HG03064 (cell line): ENCODE data around the gene LILRB3.
"Not testable (repeated sequence)": the region's sequence is repeated elsewhere in the genome, so short reads cannot be mapped to it uniquely, and the experiment has no call there.

Source experiments
- ATAC-seq: cut with Tn5 transposase; IDR thresholded peaks from one replicate; pipeline ENCODE4 v1.9.1; 2021; ENCODE audit warnings: low read depth; ENCODE audit not compliant: unreplicated experiment

The LILRB3 gene

GRCh38 chr19:54222474-54223276 is at the start of gene LILRB3:
Gene LILRB3, minus strand, starts transcription at chr19:54223007. Its CDS starts 31 bp downstream, at chr19:54222976.
- ATAC-seq, result not testable (repeated sequence)

GRCh38 chr19:54272181-54272580 is 49.4 kb upstream of the LILRB3 start:
- ATAC-seq, result not testable (repeated sequence)

- not testable (repeated sequence) for ATAC-seq
Measured at GRCh38 chr19:54271587-54271986, 48.8 kb upstream of the LILRB3 start.

GRCh38 chr19:54271106-54271505 is 48.3 kb upstream of the LILRB3 start:
- ATAC-seq, result no peak

GRCh38 chr19:54268936-54269335 is 46.1 kb upstream of the LILRB3 start:
- no peak for ATAC-seq

DNA sequence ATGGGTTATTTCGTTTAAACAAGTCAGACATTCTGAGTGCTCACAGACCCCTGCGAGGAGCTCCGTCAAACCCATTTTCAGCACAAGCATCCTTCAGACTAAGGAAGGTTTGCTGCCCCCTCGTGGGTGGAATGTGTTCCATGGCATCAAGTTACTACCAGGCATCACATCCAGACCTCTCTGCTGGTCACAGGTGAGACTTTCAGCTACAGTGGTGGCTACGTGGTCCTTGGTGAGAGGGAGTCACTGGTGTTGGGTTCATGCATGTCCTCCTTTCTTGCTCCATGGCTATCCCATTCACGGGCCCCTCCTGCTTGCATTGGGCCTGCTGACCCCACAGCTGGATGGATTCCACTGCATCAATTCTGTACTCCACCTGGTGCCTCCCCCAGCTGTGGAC is 43.3 kb upstream of the LILRB3 start:
- ATAC-seq, result no peak

DNA sequence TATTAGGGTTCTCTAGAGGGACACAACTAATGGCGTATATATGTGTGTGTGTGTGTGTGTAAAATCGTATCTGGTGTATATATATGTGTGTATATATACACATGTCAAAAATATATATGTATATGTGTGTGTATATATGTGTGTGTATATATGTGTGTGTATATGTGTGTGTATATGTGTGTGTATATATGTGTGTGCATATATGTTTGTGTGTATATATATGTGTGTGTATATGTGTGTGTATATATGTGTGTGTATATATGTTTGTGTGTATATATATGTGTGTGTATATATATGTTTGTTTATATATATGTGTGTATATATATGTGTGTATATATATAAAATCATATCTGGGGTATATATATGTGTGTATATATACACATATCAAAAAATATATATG is 39.7 kb upstream of the LILRB3 start:
- no peak for ATAC-seq

- ATAC-seq, result no peak
Measured at GRCh38 chr19:54262066-54262465, 39.3 kb upstream of the LILRB3 start.

- ATAC-seq, result no peak
Measured at GRCh38 chr19:54257116-54257480, 34.3 kb upstream of the LILRB3 start, which contains the start of gene LILRB5. Gene LILRB5, minus strand, starts transcription at chr19:54257273. Its CDS starts 80 bp downstream, at chr19:54257193.

DNA sequence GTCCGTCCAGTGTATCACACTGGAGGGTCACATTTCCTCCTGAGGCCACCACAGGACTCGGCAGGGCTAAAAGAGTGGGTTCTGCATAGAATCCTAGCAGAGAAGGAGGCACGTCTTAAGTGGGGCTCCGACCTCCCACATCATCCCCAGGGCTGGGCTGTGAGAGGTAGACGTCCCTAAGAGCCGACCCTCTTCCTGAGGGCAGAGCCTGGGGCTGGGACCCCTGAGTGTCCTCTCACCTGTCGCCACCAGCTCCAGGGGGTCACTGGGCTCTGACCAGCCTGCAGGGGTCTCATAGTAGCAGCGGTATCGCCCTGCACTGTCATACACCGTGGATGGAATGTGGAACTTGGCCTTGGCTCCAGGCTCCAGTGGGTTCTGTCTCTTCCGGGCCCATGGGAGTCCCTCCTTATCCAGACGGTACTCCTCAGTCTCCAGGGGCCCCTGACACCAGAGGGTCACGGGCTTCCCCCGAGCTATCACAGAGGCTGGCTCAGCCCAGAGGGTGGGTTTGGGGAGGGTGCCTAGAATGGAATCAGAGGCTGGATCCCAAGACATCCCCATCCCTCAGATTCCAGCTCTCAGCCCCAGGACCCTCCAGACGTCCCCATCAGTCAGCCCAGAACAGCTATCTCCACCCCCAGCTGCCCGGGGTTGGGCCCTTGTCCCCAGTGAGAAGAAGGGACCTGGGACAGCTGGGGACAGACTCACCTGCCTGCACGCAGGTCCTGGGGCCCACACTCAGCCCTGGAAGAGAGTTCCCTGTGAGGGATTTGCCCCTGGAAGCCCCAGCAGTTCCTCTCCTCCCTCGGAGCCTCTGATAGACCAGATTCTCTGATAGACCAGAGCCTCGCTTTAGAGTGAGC is 33.7 kb upstream of the LILRB3 start:
- no peak for ATAC-seq

GRCh38 chr19:54255105-54255775 is 32.4 kb upstream of the LILRB3 start:
- ATAC-seq, result no peak

- ATAC-seq, result no peak
Measured at GRCh38 chr19:54254195-54254906, 31.5 kb upstream of the LILRB3 start.

DNA sequence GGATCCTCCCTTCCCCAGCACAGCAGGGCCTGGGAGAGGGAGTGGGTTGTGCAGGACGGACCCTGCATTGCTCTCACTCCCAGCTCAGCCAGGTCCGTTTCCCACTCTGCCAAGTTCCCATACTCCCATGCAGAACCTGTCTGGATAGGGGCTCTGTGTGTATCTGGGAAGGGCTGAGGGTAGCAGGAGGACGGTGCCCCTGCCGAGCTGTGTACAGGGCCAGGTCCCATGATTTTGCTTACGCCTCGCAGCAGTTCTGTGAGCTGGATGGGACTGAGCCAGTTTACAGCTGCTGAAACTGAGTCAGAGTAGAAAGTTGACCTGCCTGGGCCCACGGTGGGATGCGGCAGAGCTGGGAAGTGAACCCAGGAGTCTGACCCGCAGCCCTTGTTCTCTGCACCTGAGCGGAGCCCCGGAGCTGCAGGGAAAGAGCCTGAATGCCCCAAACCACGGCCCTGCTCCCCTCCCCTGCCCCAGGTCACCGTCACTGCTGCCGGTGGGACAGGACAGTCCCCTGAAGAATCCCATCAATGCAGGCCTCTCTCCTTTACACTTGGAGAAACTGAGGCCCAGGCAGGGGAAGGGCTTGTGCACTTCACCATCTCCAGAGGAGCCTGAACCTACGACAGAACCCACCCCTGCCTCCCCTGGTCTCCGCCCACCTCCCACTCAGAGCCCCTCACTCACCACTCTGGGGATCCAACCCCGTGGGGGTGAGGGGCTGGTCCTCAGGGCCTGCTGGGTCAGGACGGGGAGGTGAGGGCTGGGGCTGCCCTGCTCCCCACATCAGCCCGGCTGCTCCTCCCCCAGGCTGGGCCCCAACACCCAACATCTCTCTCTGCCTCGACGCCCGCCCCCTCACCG is 30.8 kb upstream of the LILRB3 start:
- no peak for ATAC-seq

GRCh38 chr19:54252845-54253244 is 30.0 kb upstream of the LILRB3 start:
- ATAC-seq, result no peak

DNA sequence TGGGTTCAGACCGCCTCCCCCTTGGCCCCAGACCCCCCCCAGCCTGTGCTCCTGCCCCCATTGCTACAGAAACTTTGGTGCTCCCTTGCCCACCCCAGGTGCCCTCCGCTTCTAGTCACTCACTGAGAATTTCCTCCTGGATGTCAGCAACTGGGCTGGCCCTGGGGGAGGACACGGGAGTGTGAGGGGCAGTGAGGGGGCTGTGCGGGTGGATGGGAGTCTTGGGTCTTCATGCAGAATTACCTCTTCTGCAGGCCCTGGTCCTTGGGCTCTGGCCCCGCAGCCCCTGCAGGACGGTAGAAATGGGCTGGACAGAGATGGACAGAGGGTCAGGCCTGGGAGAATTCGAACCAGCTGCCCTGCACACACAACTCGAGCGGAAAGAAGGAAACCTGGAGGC is 29.4 kb upstream of the LILRB3 start:
- ATAC-seq, result no peak

GRCh38 chr19:54248016-54248601 is 25.3 kb upstream of the LILRB3 start:
- ATAC-seq, result no peak

DNA sequence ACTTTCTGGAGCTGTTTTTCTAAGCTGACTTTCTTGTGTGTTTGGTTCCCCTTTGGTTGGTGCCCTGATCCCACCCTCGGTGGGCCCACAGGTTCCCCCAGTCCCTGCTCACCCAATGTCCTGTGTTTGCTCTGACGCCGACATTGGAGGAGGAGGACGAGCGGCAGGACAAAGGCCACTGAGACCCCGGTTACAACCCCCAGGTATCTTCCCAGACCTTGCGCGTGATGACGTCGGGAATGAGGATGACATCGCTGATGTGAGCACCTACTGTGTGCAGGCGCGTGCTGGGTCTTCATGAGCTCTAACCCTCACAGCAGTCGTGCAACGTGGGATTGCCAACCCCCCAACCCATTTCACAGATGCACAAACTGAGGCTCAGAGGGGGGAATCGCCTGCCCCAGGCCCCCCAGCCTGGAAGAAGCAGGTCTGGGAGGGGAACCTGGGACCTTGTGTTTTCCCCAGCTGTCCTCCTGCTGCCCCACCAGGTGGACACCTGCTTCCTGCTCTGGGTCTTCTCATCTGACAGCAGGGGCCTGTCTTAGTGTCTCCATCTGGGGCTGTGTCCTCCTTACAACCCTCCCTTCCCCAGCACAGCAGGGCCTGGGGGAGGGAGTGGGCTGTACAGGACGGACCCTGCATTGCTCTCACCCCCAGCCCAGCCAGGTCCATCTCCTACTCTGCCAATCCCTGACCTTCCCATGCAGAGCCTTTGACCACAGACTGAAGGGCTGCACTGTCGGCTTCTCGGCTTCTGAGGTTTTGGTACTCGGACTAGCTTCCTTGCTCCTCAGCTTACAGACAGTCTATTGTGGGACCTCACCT is 24.5 kb upstream of the LILRB3 start:
- ATAC-seq, result no peak

DNA sequence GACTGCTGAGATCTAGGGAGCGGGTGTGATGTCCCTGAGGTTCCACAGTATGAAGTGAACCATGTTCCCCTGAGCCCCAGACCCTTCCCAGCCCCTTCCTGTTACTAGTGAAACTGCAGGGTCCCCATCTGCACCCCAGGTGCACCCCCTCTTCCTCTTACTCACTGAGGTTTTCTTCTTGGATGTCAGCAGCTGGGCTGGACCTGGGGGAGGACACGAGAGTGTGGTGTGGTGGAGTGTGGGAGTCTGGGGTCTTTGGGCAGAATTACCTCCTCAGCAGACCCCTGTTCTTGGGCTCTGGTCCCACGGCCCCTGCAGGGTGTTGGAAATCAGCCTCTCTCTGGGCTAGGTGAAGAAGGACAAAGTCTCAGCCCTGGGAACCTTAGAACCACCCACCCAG is 23.1 kb upstream of the LILRB3 start:
- no peak for ATAC-seq
